GM12891 (cell line): Measurements from ENCODE around the gene DNASE1L2.
"Not testable (repeated sequence)": the region's sequence is repeated elsewhere in the genome, so short reads cannot be mapped to it uniquely, and the experiment has no call there.

Experiments
- POLR2A ChIP-seq: IDR thresholded peaks from 2 replicates; pipeline ENCODE4 v1.6.1; 2011; ENCODE audit warnings: low read depth, low read length, control low read depth
- POLR2AphosphoS5 ChIP-seq: IDR thresholded peaks from 2 replicates; pipeline ENCODE4 v1.6.1; 2011; ENCODE audit warnings: low read depth, low read length, control low read depth
- SPI1 ChIP-seq: IDR thresholded peaks from 2 replicates; pipeline ENCODE4 v1.6.1; 2011; ENCODE audit warnings: low read depth, low read length, control low read depth
- TAF1 ChIP-seq: IDR thresholded peaks from 2 replicates; pipeline ENCODE4 v1.6.1; 2011; ENCODE audit warnings: low read depth, low read length, control low read depth

- not testable (repeated sequence) for TF ChIP-seq POLR2AphosphoS5, POLR2A, TAF1, SPI1
Measured at GRCh38 chr16:2263026-2263425, 26.8 kb downstream of the DNASE1L2 start.
